Nephron progenitor cell (in vitro differentiated cells): ENCODE data around the gene ZMIZ1.

Experiments used
- DNase-seq: peaks from one replicate; pipeline ENCODE4 v3.0.0; 2021
- H3K27ac Mint-ChIP-seq: 2 replicates; pipeline ENCODE4 v1.8.0; 2021; ENCODE audit warnings: mild to moderate bottlenecking, moderate library complexity, mixed read lengths
- H3K27me3 Mint-ChIP-seq: 2 replicates; pipeline ENCODE4 v1.8.0; 2021; ENCODE audit warnings: mild to moderate bottlenecking, low read depth, mixed read lengths; ENCODE audit not compliant: poor library complexity
- H3K36me3 Mint-ChIP-seq: 2 replicates; pipeline ENCODE4 v1.8.0; 2021; ENCODE audit warnings: low read depth, mixed read lengths
- H3K4me1 Mint-ChIP-seq: 2 replicates; pipeline ENCODE4 v1.8.0; 2021; ENCODE audit warnings: mixed read lengths
- H3K4me3 Mint-ChIP-seq: 2 replicates; pipeline ENCODE4 v1.8.0; 2021; ENCODE audit warnings: mild to moderate bottlenecking, moderate library complexity, mixed read lengths
- H3K9me3 Mint-ChIP-seq: 2 replicates; pipeline ENCODE4 v1.8.0; 2021; ENCODE audit warnings: mild to moderate bottlenecking, moderate library complexity, mixed read lengths
- TF ChIP-seq, protein P1 (sequence below): fragments of 200-600 bp; sonication (generic); IDR thresholded peaks from 2 replicates; pipeline ENCODE4 v1.5.0; 2021; ENCODE audit warnings: antibody characterized with exemption

ZMIZ1 gene

DNA sequence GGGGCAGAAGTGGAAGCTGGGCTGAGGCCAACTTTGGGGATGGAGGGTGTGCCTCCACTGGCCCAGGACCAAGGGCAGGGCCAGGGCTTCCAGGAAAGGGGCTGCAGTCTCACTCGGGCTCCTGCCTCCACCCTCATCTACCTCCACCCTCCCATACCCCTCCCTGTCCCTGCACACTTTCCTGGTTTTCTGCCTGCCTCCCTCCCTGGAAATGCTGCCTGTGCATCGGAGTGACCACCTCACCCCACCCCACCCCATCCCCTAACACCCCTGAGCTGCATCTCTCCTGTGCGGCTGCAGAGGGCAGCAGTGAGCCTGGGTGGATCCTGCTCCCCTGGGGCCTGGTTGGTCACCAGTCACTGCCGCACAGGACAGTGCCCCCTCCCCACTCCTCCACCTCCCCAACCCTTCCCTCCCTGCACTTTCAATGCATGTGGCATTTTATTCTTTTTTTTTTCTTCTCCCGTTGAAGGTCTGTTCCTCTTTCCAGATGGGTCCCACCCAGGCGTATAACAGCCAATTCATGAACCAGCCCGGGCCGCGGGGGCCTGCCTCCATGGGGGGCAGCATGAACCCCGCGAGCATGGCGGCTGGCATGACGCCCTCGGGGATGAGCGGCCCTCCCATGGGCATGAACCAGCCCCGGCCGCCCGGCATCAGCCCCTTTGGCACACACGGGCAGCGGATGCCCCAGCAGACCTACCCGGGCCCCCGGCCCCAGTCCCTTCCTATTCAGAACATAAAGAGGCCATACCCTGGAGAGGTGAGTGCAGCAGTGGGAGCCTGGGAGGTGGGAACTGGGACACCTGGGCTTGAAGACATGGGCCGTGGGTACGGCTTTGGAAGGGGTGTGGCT is 224.4 kb downstream of the ZMIZ1 start:
- H3K4me1 Mint-ChIP-seq, result no peaks in the 10 kb centered on the region

GRCh38 chr10:79293841-79294581 is 225.2 kb downstream of the ZMIZ1 start:
- Mint-ChIP-seq H3K9me3 (no peaks in the 10 kb centered on the region), H3K36me3 (peaks cover 48% of the 10 kb centered on the region), H3K27me3 (no peaks in the 10 kb centered on the region), H3K4me1 (no peaks in the 10 kb centered on the region), H3K4me3 (no peak overlapping the region), H3K27ac (peak overlapping the region; percentile 74)
- no peak for DNase-seq
- TF ChIP-seq, protein P1, sequence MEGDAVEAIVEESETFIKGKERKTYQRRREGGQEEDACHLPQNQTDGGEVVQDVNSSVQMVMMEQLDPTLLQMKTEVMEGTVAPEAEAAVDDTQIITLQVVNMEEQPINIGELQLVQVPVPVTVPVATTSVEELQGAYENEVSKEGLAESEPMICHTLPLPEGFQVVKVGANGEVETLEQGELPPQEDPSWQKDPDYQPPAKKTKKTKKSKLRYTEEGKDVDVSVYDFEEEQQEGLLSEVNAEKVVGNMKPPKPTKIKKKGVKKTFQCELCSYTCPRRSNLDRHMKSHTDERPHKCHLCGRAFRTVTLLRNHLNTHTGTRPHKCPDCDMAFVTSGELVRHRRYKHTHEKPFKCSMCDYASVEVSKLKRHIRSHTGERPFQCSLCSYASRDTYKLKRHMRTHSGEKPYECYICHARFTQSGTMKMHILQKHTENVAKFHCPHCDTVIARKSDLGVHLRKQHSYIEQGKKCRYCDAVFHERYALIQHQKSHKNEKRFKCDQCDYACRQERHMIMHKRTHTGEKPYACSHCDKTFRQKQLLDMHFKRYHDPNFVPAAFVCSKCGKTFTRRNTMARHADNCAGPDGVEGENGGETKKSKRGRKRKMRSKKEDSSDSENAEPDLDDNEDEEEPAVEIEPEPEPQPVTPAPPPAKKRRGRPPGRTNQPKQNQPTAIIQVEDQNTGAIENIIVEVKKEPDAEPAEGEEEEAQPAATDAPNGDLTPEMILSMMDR, result no peak

More for the DNA sequence above, 224.4 kb downstream of the ZMIZ1 start:
- Mint-ChIP-seq H3K27me3 (no peaks in the 10 kb centered on the region), H3K4me3 (no peak overlapping the region), H3K27ac (no peak overlapping the region), H3K9me3 (no peaks in the 10 kb centered on the region), H3K36me3 (peaks cover 48% of the 10 kb centered on the region)
- TF ChIP-seq, protein P1, result peak; percentile 26
- DNase-seq, result peak; percentile 30

GRCh38 chr10:79295563-79295962 is 226.8 kb downstream of the ZMIZ1 start:
- H3K9me3 Mint-ChIP-seq, result no peaks in the 10 kb centered on the region
- H3K27me3 Mint-ChIP-seq, result no peaks in the 10 kb centered on the region
- H3K27ac Mint-ChIP-seq, result peak overlapping the region; percentile 65
- peaks cover 55% of the 10 kb centered on the region for H3K36me3 Mint-ChIP-seq
- DNase-seq, result no peak
- TF ChIP-seq, protein P1, result no peak
- no peaks in the 10 kb centered on the region for H3K4me1 Mint-ChIP-seq
- H3K4me3 Mint-ChIP-seq, result no peak overlapping the region

DNA sequence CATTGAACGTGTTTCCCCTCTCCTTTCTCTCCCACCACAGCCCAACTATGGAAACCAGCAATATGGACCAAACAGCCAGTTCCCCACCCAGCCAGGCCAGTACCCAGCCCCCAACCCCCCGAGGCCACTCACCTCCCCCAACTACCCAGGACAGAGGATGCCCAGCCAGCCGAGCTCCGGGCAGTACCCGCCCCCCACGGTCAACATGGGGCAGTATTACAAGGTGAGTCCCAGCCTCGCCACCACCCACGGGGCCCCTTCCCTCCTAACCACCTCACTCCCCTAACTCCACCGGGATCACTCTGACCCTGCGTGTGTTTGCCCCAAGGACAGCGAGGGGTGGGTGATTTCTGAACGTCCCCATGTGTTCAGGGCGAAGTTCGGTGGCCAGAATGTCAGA is 227.7 kb downstream of the ZMIZ1 start:
- TF ChIP-seq, protein P1, result no peak
- no peak overlapping the region for H3K4me3 Mint-ChIP-seq
- H3K27ac Mint-ChIP-seq, result no peak overlapping the region
- H3K9me3 Mint-ChIP-seq, result no peaks in the 10 kb centered on the region
- peaks cover 55% of the 10 kb centered on the region for H3K36me3 Mint-ChIP-seq
- no peaks in the 10 kb centered on the region for H3K4me1 Mint-ChIP-seq
- no peak for DNase-seq
- no peaks in the 10 kb centered on the region for H3K27me3 Mint-ChIP-seq

DNA sequence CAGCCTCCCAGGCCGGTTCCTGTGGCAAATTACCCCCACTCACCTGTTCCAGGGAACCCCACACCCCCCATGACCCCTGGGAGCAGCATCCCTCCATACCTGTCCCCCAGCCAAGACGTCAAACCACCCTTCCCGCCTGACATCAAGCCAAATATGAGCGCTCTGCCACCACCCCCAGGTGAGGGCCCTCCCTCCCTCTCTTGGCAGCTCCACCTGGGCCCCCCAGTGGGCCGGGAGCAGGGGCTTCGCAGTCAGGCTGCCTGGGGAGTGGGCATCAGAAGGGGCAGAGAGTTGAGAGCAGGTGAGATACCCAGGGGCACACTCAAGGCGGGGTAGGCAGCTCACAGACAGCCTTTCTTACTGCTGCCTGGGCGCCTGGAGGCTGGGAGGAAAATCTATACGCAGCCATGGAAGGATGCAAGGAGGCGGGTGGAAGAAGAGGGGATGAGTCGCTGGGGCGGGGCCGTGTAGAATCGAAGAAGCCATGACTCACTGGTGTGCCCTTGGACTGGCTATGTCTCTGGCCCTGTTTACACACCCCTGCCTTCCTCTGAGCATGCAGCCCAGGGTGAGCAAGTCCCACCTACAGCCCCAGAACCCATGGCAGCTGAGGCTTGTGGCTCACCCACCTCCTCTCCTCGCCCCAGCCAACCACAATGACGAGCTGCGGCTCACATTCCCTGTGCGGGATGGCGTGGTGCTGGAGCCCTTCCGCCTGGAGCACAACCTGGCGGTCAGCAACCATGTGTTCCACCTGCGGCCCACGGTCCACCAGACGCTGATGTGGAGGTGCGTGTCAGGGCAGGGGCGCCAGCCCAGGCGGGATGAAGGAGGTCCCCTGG is 229.9 kb downstream of the ZMIZ1 start:
- TF ChIP-seq, protein P1, result no peak
- H3K4me1 Mint-ChIP-seq, result no peaks in the 10 kb centered on the region
- no peaks in the 10 kb centered on the region for H3K9me3 Mint-ChIP-seq
- DNase-seq, result no peak
- no peaks in the 10 kb centered on the region for H3K27me3 Mint-ChIP-seq
- no peak overlapping the region for H3K4me3 Mint-ChIP-seq
- H3K36me3 Mint-ChIP-seq, result peaks cover 64% of the 10 kb centered on the region
- H3K27ac Mint-ChIP-seq, result no peak overlapping the region
